Activated CD8-positive, alpha-beta memory T cell treated with anti-CD3 and anti-CD28 coated beads for 1 hour (primary cell): Measurements from ENCODE around the gene MND1.
A peak's percentile ranks its signal among the peaks of the same experiment; 100 is the strongest.

Source experiments
- DNase-seq, 2 donors: peaks; one replicate each; pipeline ENCODE4 v3.0.0-alpha.2; 2020; ENCODE audit warnings: low read depth in 1 of 2; ENCODE audit errors: extremely low read depth in 1 of 2

The MND1 gene, protein sequence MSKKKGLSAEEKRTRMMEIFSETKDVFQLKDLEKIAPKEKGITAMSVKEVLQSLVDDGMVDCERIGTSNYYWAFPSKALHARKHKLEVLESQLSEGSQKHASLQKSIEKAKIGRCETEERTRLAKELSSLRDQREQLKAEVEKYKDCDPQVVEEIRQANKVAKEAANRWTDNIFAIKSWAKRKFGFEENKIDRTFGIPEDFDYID

GRCh38 chr4:153344131-153345011 lies at the start of gene MND1:
TSS of gene MND1 (plus strand) at chr4:153344688. CDS start at chr4:153344738, 50 bp downstream.
- peak; percentile 62 to 86 for DNase-seq

- DNase-seq = no peak
These were observed 49.2 kb upstream of the MND1 start for GRCh38 chr4:153295131-153295755.

- DNase-seq = no peak
These were observed 48.3 kb upstream of the MND1 start for GRCh38 chr4:153296040-153296823.

DNA sequence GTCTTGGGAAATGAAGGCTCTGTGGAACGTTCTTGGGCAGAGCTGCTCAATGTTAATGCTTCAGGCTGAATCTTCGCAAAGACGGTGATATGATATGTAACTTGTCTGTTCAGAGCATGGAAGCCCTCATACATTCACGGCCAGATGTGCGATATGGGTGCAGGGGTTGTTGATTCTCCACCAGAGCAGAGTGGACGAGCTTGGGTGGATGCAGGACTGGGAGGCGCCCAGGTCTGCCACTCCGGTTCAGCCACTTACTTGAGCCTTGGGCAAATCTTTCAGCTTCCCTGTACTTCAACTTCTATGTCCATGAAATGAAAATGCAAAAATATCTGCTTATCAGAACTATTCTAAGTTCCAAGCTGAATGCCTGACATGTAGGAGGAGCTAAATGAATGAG lies 47.4 kb upstream of the MND1 start:
- no peak for DNase-seq

DNA sequence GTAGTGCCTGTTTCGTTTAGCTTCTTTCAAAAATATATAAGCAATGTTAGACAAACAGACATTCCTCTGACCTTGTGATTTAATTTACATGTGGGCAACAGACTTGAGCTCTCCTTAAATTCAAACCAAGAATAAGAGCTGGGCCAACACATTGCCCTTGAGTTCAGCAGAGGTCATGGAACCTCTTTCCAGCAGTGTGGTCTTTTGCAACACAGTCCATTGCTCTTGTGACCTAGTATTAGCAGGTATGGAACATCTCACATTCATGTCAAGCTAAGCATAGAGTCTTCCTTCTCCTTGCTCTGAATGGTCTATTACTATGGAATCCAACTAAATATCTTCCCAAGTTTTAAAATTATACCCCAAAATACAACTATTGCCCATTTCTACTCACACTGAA lies 33.7 kb upstream of the MND1 start:
- DNase-seq = no peak

DNA sequence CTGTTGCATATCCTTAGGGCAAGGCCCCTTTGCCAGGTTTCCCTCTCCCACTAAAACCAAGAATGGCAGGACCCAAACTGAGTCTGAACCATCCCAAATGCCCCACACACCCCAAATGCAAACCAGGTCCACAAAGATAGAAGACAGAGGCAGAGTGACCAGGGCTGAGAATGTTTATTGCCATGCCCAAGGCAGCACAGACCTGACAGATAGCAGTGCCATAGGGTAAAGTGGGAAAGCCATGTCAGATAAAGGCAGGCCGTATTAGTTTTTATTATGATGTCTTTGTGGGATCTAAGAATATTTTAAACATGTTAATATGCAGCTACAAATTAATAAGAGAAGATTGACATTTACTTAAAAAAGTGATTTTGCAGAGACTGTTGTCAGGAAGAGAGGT lies 29.6 kb upstream of the MND1 start:
- DNase-seq = no peak

GRCh38 chr4:153318696-153319320 lies 25.7 kb upstream of the MND1 start:
- no peak for DNase-seq

GRCh38 chr4:153322791-153323190 lies 21.7 kb upstream of the MND1 start:
- no peak for DNase-seq

- no peak for DNase-seq
These were observed 20.4 kb upstream of the MND1 start for GRCh38 chr4:153324046-153324445.

GRCh38 chr4:153325558-153325957 lies 18.9 kb upstream of the MND1 start:
- no peak for DNase-seq

- DNase-seq = no peak
These were observed 18.0 kb upstream of the MND1 start for GRCh38 chr4:153326513-153326912.

DNA sequence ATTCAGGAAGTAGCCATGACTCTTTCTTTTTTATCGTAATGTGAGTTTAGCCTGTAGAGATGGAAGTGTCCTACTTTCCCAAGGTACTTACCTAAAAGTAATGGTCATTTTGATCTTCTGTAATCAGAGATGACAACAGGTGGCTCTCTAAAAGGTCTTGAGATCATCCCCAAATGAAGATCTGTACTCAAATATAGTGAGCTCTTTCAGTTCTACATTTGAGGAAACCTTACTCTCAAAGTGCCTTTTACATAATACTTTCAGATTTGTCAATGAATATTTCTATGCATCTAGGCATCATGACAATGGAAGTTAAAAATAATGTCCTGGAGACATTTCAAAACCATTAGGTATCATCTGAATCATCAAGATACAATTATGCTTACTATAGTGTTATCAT lies 17.2 kb upstream of the MND1 start:
- DNase-seq = no peak

GRCh38 chr4:153332936-153333335 lies 11.6 kb upstream of the MND1 start:
- DNase-seq = no peak

DNA sequence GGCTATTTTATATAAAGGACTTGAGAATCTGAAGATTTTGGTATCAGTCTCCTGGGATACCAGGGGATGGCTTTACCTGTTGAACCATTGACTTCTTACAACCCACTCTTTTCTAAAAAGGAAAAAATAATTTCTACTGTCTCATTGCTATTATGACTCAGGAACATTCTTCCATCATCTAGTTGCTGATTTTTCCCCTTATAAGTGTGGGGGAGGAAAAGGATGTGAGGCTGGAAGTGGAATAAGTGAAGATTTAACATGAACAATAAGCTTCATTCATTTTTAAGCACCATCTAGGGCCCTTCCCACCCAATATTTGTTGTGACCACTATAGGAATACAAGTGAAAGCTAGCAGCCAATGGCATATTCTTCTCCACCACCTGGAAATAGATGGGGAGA lies 10.6 kb upstream of the MND1 start:
- DNase-seq = no peak

GRCh38 chr4:153335665-153336064 lies 8.8 kb upstream of the MND1 start:
- DNase-seq = no peak

- DNase-seq = no peak
These were observed 6.8 kb upstream of the MND1 start for GRCh38 chr4:153337686-153338085.

DNA sequence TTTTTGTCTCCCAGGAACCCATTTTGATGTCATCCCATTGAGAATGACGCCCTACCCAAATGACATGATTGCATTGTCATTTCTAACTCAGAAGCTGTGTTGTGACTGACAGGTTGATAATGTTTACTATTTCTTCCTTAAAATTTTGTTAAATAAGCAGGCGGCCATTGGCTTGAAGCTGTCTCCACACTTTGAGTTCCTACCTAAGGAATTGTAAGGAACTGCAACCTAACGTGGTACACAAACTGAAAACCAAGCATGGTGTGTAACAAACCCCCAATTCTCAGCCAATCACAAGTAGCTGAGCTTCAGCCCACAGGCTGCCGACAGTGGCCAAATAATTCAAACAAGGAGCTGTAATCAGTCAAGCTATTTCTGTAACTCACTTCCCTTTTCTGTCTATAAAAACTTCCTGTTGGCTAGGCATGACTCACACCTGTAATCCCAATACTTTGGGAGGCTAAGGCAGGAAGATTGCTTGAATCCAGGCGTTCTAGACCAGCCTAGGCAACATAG lies 2.9 kb upstream of the MND1 start:
- no peak for DNase-seq

DNA sequence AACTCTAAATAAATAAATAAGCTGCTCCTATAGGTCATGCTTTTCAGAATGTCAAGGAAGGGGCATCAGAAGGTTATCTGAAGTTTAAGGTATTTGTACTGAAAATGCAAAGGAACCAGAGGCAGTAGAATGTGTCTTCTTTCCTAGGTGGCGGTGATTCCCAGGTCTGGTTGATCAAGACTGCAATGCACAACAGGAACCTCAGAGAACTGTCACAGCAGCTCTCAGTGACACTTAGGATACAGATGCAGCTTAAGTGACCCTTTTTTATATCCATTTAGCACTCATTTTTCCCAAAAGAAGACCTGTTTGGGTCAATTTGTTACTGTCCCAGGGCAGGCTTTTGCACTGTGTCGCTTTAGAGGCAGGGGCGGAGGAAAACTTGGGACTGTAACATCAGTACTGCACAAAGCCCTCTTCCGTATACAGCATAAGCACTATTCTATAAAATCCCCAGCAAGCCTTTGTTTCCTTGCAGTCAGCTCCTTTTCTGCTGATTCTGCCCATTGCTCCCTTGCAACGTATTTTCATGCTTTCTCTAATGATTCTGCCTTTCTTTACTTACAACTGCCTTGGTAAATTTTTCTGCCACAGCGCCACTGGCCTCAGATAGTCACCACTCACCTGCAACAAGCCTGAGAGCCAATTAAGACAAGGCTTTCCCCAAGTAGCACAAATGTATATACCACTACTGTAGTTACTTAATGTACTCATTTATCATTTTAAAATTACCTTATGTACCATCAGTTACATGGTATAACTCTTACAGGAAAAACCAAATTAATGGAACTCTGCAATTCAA lies 1.5 kb upstream of the MND1 start:
- DNase-seq = no peak
